HepG2 (cell line): Measurements from ENCODE around the gene CDK5RAP2. TPM values are rescaled to one million over a fixed set of nuclear protein-coding genes. Genes with fewer than 3 reads are reported as not detected.

Source experiments
- E2F2 ChIP-seq: sonication (generic); formaldehyde crosslinking; IDR thresholded peaks from 2 replicates; pipeline ENCODE4 v1.4.0; 2020; ENCODE audit warnings: missing genetic modification reagents, borderline replicate concordance
- FUBP1 ChIP-seq: sonication (generic); formaldehyde crosslinking; IDR thresholded peaks from 2 replicates; pipeline ENCODE4 v1.5.1; 2020; ENCODE audit warnings: missing genetic modification reagents, mild to moderate bottlenecking, borderline replicate concordance
- GTF3A ChIP-seq: sonication (generic); formaldehyde crosslinking; conservative IDR thresholded peaks from 2 replicates; pipeline ENCODE4 v1.4.0; 2020; ENCODE audit warnings: mild to moderate bottlenecking, missing genetic modification reagents
- MLXIP ChIP-seq: sonication (generic); formaldehyde crosslinking; IDR thresholded peaks from 2 replicates; pipeline ENCODE4 v1.9.0; 2021; ENCODE audit warnings: missing genetic modification reagents, borderline replicate concordance
- NFYB ChIP-seq: sonication (generic); formaldehyde crosslinking; IDR thresholded peaks from 2 replicates; pipeline ENCODE4 v1.4.0; 2020; ENCODE audit warnings: missing genetic modification reagents
- SAFB2 ChIP-seq: sonication (generic); formaldehyde crosslinking; IDR thresholded peaks from 2 replicates; pipeline ENCODE4 v1.5.1; 2020; ENCODE audit warnings: missing genetic modification reagents, low read depth, mild to moderate bottlenecking, borderline replicate concordance
- U2AF2 ChIP-seq: fragments of 200-400 bp; formaldehyde crosslinking; IDR thresholded peaks from 2 replicates; pipeline ENCODE4 v1.6.1; 2017; ENCODE audit warnings: low read depth, mild to moderate bottlenecking, low read length
- ZBED4 ChIP-seq: sonication (generic); formaldehyde crosslinking; IDR thresholded peaks from 2 replicates; pipeline ENCODE4 v1.4.0; 2020; ENCODE audit warnings: missing genetic modification reagents, borderline replicate concordance
- ZNF207 ChIP-seq: fragments of 450-650 bp; IDR thresholded peaks from 2 replicates; pipeline ENCODE4 v1.6.1; 2016; ENCODE audit warnings: antibody characterized with exemption, borderline replicate concordance
- ZNF232 ChIP-seq: sonication (generic); formaldehyde crosslinking; IDR thresholded peaks from 2 replicates; pipeline ENCODE4 v1.4.0; 2020; ENCODE audit warnings: missing genetic modification reagents, borderline replicate concordance
- ZNF331 ChIP-seq: sonication (generic); formaldehyde crosslinking; IDR thresholded peaks from 2 replicates; pipeline ENCODE4 v1.4.0; 2020; ENCODE audit warnings: missing genetic modification reagents
- ZNF44 ChIP-seq: sonication (generic); formaldehyde crosslinking; IDR thresholded peaks from 2 replicates; pipeline ENCODE4 v1.5.1; 2020; ENCODE audit warnings: mild to moderate bottlenecking, missing genetic modification reagents
- ZNF607 ChIP-seq: sonication (generic); formaldehyde crosslinking; IDR thresholded peaks from 2 replicates; pipeline ENCODE4 v1.5.1; 2020; ENCODE audit warnings: missing genetic modification reagents, mild to moderate bottlenecking, borderline replicate concordance
- ZNF660 ChIP-seq: sonication (generic); formaldehyde crosslinking; IDR thresholded peaks from 2 replicates; pipeline ENCODE4 v1.5.1; 2020; ENCODE audit warnings: mild to moderate bottlenecking, low read depth, missing genetic modification reagents, borderline replicate concordance
- ZNF704 ChIP-seq: sonication (generic); formaldehyde crosslinking; IDR thresholded peaks from 2 replicates; pipeline ENCODE4 v1.8.1; 2023; ENCODE audit warnings: mild to moderate bottlenecking, inconsistent platforms, moderate library complexity, missing genetic modification reagents, borderline replicate concordance
- ZNF841 ChIP-seq: sonication (generic); formaldehyde crosslinking; IDR thresholded peaks from 2 replicates; pipeline ENCODE4 v1.8.1; 2023; ENCODE audit warnings: missing genetic modification reagents, borderline replicate concordance
- polyA plus RNA-seq, 8 experiments: library from polyadenylated mRNA; depleted of rRNA in 3 of 8; stranded (reverse) in 7 of 8; unstranded in 1 of 8; fragments of >200 nt; fragmentation: Illumina TruSeq in 4 of 8; extraction: Trizol in 4 of 8; gene quantifications; 2 replicates each; pipeline versions ENCODE4 v1.2.1 to v1.2.3, GENCODE V29; 2011 to 2016; ENCODE audit warnings: low read depth in 4 of 8, missing spikeins in 1 of 8, mixed read lengths in 1 of 8; ENCODE audit not compliant: insufficient read depth in 1 of 8
- total RNA-seq, 5 experiments: library from RNA; depleted of rRNA; stranded (reverse); fragments of >200 nt; fragmentation: Illumina TruSeq; extraction: Trizol; gene quantifications; 2 replicates each; pipeline ENCODE4 v1.2.3, GENCODE V29; 2016; ENCODE audit warnings: low read depth in 1 of 5

The CDK5RAP2 gene
- total and polyA plus RNA-seq, 2 of the 13 experiments (the other 11 are each of a cell fraction or from before 2014, with no cell fraction given), result 31.8 to 42.2 TPM

- no peak for TF ChIP-seq FUBP1 (CRISPR knock-in tag)
- no peak for TF ChIP-seq ZNF207
- TF ChIP-seq ZNF660 (CRISPR knock-in tag), result no peak
- peak; percentile 66 for TF ChIP-seq ZNF331 (CRISPR knock-in tag)
- TF ChIP-seq ZNF841 (CRISPR knock-in tag), result no peak
- TF ChIP-seq E2F2 (CRISPR knock-in tag), result no peak
- TF ChIP-seq U2AF2, result no peak
- TF ChIP-seq ZNF704 (CRISPR knock-in tag), result no peak
- TF ChIP-seq SAFB2 (CRISPR knock-in tag), result no peak
- no peak for TF ChIP-seq ZNF607 (CRISPR knock-in tag)
- TF ChIP-seq ZBED4 (CRISPR knock-in tag), result no peak; the same call in 1 of the 2 replicates
- TF ChIP-seq GTF3A, result no peak
- TF ChIP-seq ZNF44 (CRISPR knock-in tag), result no peak
- TF ChIP-seq ZNF232 (CRISPR knock-in tag), result no peak
- TF ChIP-seq NFYB (CRISPR knock-in tag), result no peak
- 0 out of 2 replicates have a peak, but pooled peaks have one; percentile 71 for TF ChIP-seq MLXIP (CRISPR knock-in tag)
Measured at GRCh38 chr9:120538339-120538738, 41.6 kb downstream of the CDK5RAP2 start (continued).
